H1 (cell line): ENCODE measurements around the gene NUP88. TPM values are rescaled to one million over a fixed set of nuclear protein-coding genes. Genes with fewer than 3 reads are reported as not detected.

Source experiments
- CTCF ChIA-PET: fragments of 300-600 bp; sonication (Branson Sonifier 250); formaldehyde crosslinking; loops from one replicate; lab custom pipeline; 2021; ENCODE audit not compliant: partially characterized antibody; lab: Charles Lee
- POLR2A ChIA-PET: fragments of 300-600 bp; sonication (Branson Sonifier 250); formaldehyde crosslinking; loops from one replicate; lab custom pipeline; 2021; ENCODE audit warnings: inconsistent platforms; ENCODE audit not compliant: partially characterized antibody; lab: Charles Lee
- DNase-seq, 2 experiments: peaks; one replicate each; pipeline versions ENCODE4 v3.0.0 to v3.0.0-alpha.2; 2010 to 2022; ENCODE audit warnings: low spot score in 2 of 2, low read depth in 1 of 2, mixed read lengths in 1 of 2
- FAIRE-seq: peaks from 2 replicates; lab custom pipeline; 2011; peaks lifted over from hg19 to GRCh38; lab: Jason Lieb, UNC
- H2AFZ ChIP-seq: 2 replicates; pipeline ENCODE4 v1.8.1; 2012; ENCODE audit warnings: low read length, inconsistent platforms
- H2AK5ac ChIP-seq: 2 replicates; pipeline ENCODE4 v1.6.1; 2013; ENCODE audit warnings: low read depth, low read length
- H2BK120ac ChIP-seq: replicated peaks from 2 replicates; pipeline ENCODE3; 2013; ENCODE audit warnings: low read depth, low read length, inconsistent platforms
- H2BK12ac ChIP-seq: 2 replicates; pipeline ENCODE4 v1.6.1; 2013; ENCODE audit warnings: low read depth, low read length
- H2BK15ac ChIP-seq: 2 replicates; pipeline ENCODE4 v1.6.1; 2013; ENCODE audit warnings: low read length
- H2BK20ac ChIP-seq: 2 replicates; pipeline ENCODE4 v1.6.1; 2013; ENCODE audit warnings: low read length
- H2BK5ac ChIP-seq: 2 replicates; pipeline ENCODE4 v1.6.1; 2013; ENCODE audit warnings: low read depth, low read length
- H3K14ac ChIP-seq: 2 replicates; pipeline ENCODE4 v1.6.1; 2013; ENCODE audit warnings: inconsistent platforms; ENCODE audit not compliant: insufficient read length
- H3K18ac ChIP-seq: 2 replicates; pipeline ENCODE4 v1.6.1; 2013; ENCODE audit warnings: low read length; ENCODE audit errors: extremely low read depth
- H3K23ac ChIP-seq: 2 replicates; pipeline ENCODE4 v1.6.1; 2013; ENCODE audit warnings: inconsistent platforms; ENCODE audit not compliant: insufficient read length
- H3K23me2 ChIP-seq: 2 replicates; pipeline ENCODE4 v1.6.1; 2013; ENCODE audit warnings: low read depth, low read length
- H3K27ac ChIP-seq: 2 replicates; pipeline ENCODE4 v1.6.1; 2011; ENCODE audit warnings: low read depth, low read length, inconsistent platforms
- H3K27me3 ChIP-seq, 4 experiments: replicated peaks in 1 of 4; 1 replicate in 1 of 4; 2 replicates in 3 of 4; pipeline versions ENCODE4 v1.6.1 to v1.8.1; 2011 to 2013; ENCODE audit warnings: low read length in 3 of 4, mild to moderate bottlenecking in 3 of 4, inconsistent platforms in 2 of 4, mixed read lengths in 2 of 4, moderate library complexity in 1 of 4; ENCODE audit not compliant: control insufficient read depth in 3 of 4, insufficient read depth in 3 of 4; ENCODE audit errors: extremely low read depth in 1 of 4
- H3K36me3 ChIP-seq, 4 experiments: 2 replicates each; pipeline versions ENCODE4 v1.6.1 to v1.8.1; 2011 to 2013; ENCODE audit warnings: mild to moderate bottlenecking in 4 of 4, low read length in 3 of 4, moderate library complexity in 2 of 4, control low read depth in 1 of 4, inconsistent platforms in 1 of 4; ENCODE audit not compliant: insufficient read depth in 4 of 4, control insufficient read depth in 2 of 4
- H3K4ac ChIP-seq: replicated peaks from 2 replicates; pipeline ENCODE3; 2013; ENCODE audit warnings: low read length, low read depth, mixed read lengths, inconsistent platforms; ENCODE audit not compliant: insufficient read length
- H3K4me1 ChIP-seq, 4 experiments: replicated peaks in 1 of 4; 1 replicate in 1 of 4; 2 replicates in 3 of 4; pipeline versions ENCODE4 v1.6.1 to v1.8.1; 2011 to 2013; ENCODE audit warnings: low read length in 3 of 4, inconsistent platforms in 2 of 4, mixed read lengths in 1 of 4; ENCODE audit not compliant: insufficient read depth in 4 of 4, control insufficient read depth in 3 of 4
- H3K4me2 ChIP-seq, 2 experiments: 2 replicates each; pipeline versions ENCODE4 v1.6.1 to v1.8.1; 2011 to 2013; ENCODE audit warnings: low read depth in 2 of 2, low read length in 2 of 2, control low read depth in 1 of 2, inconsistent platforms in 1 of 2, mild to moderate bottlenecking in 1 of 2; ENCODE audit not compliant: insufficient read depth in 1 of 2
- H3K4me3 ChIP-seq, 4 experiments: fragments of 200-600, 300-600 bp in 1 of 4; sonication (generic), shearing (Covaris generic), sonication (Bioruptor Twin) in 1 of 4; 2 replicates each; pipeline versions ENCODE4 v1.5.1 to v1.8.1; 2011 to 2016; ENCODE audit warnings: low read length in 4 of 4, low read depth in 3 of 4, control low read depth in 2 of 4, inconsistent platforms in 2 of 4, mild to moderate bottlenecking in 2 of 4, mixed read lengths in 1 of 4, moderate library complexity in 1 of 4; ENCODE audit not compliant: insufficient read depth in 2 of 4; ENCODE audit errors: extremely low read depth in 1 of 4
- H3K56ac ChIP-seq: replicated peaks from 2 replicates; pipeline ENCODE3; 2013; ENCODE audit warnings: low read depth, mild to moderate bottlenecking, mixed read lengths, low read length, inconsistent platforms; ENCODE audit not compliant: insufficient read length
- H3K79me1 ChIP-seq: 2 replicates; pipeline ENCODE4 v1.6.1; 2013; ENCODE audit warnings: low read depth, low read length, control low read depth
- H3K79me2 ChIP-seq, 2 experiments: 2 replicates each; pipeline versions ENCODE4 v1.6.1 to v1.8.1; 2012 to 2013; ENCODE audit warnings: low read length in 2 of 2, mild to moderate bottlenecking in 2 of 2, inconsistent platforms in 1 of 2; ENCODE audit not compliant: insufficient read depth in 2 of 2, control insufficient read depth in 1 of 2
- H3K9ac ChIP-seq, 4 experiments: replicated peaks in 1 of 4; 1 replicate in 1 of 4; 2 replicates in 3 of 4; pipeline versions ENCODE4 v1.6.1 to v1.8.1; 2011 to 2013; ENCODE audit warnings: low read depth in 3 of 4, low read length in 3 of 4, control low read depth in 2 of 4, mild to moderate bottlenecking in 2 of 4, moderate library complexity in 2 of 4, inconsistent platforms in 1 of 4; ENCODE audit errors: extremely low read depth in 1 of 4
- H3K9me3 ChIP-seq, 2 experiments: 2 replicates each; pipeline versions ENCODE4 v1.6.1 to v1.8.1; 2012 to 2013; ENCODE audit warnings: mild to moderate bottlenecking in 2 of 2, moderate library complexity in 2 of 2, control low read depth in 1 of 2, inconsistent platforms in 1 of 2, low read depth in 1 of 2, low read length in 1 of 2, mixed read lengths in 1 of 2; ENCODE audit not compliant: insufficient read depth in 2 of 2
- H4K20me1 ChIP-seq, 2 experiments: replicated peaks in 1 of 2; 2 replicates each; pipeline versions ENCODE3 to v1.8.1; 2011 to 2013; ENCODE audit warnings: inconsistent platforms in 2 of 2, low read length in 2 of 2, mild to moderate bottlenecking in 1 of 2; ENCODE audit not compliant: insufficient read depth in 2 of 2, control insufficient read depth in 1 of 2
- H4K5ac ChIP-seq: 2 replicates; pipeline ENCODE4 v1.6.1; 2013; ENCODE audit warnings: low read length, low read depth, mixed read lengths, inconsistent platforms; ENCODE audit not compliant: insufficient read length
- H4K8ac ChIP-seq: 2 replicates; pipeline ENCODE4 v1.8.0; 2013; ENCODE audit warnings: mild to moderate bottlenecking, moderate library complexity, low read length, inconsistent platforms; ENCODE audit not compliant: insufficient read depth; ENCODE audit errors: extremely low read depth
- H4K91ac ChIP-seq: replicated peaks from 2 replicates; pipeline ENCODE3; 2013; ENCODE audit warnings: low read length, mixed read lengths, inconsistent platforms; ENCODE audit not compliant: insufficient read length
- CBX8 ChIP-seq: fragments of 300-800, 300-1000 bp; sonication (generic); IDR thresholded peaks from 2 replicates; pipeline ENCODE4 v1.7.1; 2016; ENCODE audit warnings: low read depth, low read length, borderline replicate concordance
- EP300 ChIP-seq, 2 experiments: IDR thresholded peaks; 1 replicate in 1 of 2; 2 replicates in 1 of 2; pipeline ENCODE4 v1.6.1; 2011 to 2012; ENCODE audit warnings: low read depth in 2 of 2, low read length in 2 of 2, mild to moderate bottlenecking in 2 of 2, borderline replicate concordance in 1 of 2, inconsistent platforms in 1 of 2, moderate library complexity in 1 of 2
- WGBS, 2 experiments: shearing (Covaris generic) in 1 of 2; methylation state at CpG; one replicate each; pipeline versions ENCODE4 v1.1.6 to v1.1.7; 2013 to 2015; ENCODE audit warnings: low lambda C conversion rate in 2 of 2, mixed read lengths in 2 of 2, inconsistent platforms in 1 of 2, low coverage in 1 of 2, missing lambda C conversion rate in 1 of 2; ENCODE audit not compliant: insufficient replicate concordance in 2 of 2, insufficient coverage in 1 of 2, insufficient read length in 1 of 2; ENCODE audit errors: extremely low coverage in 1 of 2, missing lambda C conversion rate in 1 of 2; 5-methylcytosine and 5-hydroxymethylcytosine counted together
- polyA plus RNA-seq, 7 experiments: library from polyadenylated mRNA; depleted of rRNA in 3 of 7; stranded (reverse) in 5 of 7; unstranded in 2 of 7; fragments of >200 nt in 5 of 7; fragments of 200-250 nt in 2 of 7; gene quantifications; 1 replicate in 5 of 7; 2 replicates in 1 of 7; 4 replicates in 1 of 7; pipeline versions ENCODE4 v1.2.1 to v1.2.3, GENCODE V29; 2011 to 2013; ENCODE audit warnings: missing spikeins in 2 of 7, mixed read lengths in 2 of 7
- total RNA-seq: library from RNA; stranded (reverse); fragmentation: NEBNext Ultra II Directional; extraction: Animal tissue kit (Norgen Biotek cat#: 25700); gene quantifications from 2 replicates; pipeline ENCODE4 v1.2.1, GENCODE V29; 2021

Gene NUP88
- total and polyA plus RNA-seq, 2 of the 8 experiments (the other 6 are each of a cell fraction or from before 2014, with no cell fraction given), result 77.4 to 105 TPM

DNA sequence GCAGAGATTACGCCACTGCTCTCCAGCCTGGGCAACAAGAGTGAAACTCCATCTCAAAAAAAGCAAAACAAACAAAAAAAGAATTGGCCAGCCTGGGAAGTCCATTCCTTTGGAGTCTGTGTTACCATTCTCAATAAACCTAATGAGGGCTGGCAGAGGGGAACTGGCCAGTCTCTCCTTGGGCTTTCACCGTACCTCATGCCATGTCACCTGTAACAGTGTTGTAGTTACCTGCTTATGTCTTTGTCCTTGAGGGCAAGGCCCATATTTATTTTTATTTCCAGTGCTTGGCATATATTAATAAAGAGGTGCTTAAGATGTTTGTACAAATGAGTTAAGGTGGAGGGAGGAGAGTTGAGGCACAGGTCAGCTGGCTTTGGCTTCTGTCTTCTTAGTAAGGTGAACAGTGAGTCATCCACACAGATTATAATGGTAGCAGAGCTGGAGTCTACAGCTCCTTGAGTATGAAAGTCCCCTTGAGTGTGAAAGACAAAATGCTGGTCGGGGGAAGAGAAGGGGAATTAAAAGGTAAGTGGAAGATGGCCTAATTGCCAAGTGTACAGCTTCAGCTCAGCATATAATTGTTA, 11.0 kb upstream of the NUP88 start:
- Histone ChIP-seq H3K36me3 (peaks cover 37 to 89% (median 84%) of the 10 kb centered on the region in 4 experiments), H2BK20ac (no peak overlapping the region), H3K27me3 (no peaks in the 10 kb centered on the region), H3K18ac (no peak overlapping the region), H3K14ac (no peak overlapping the region), H2BK12ac (no peak overlapping the region), H3K4me3 (no peak overlapping the region), H4K8ac (no peak overlapping the region), H3K9me3 (no peaks in the 10 kb centered on the region), H3K79me2 (peaks cover 3 to 9% of the 10 kb centered on the region in 2 experiments; a peak in 2 of 4 replicates), H3K27ac (no peak overlapping the region), H3K79me1 (peaks cover 7% of the 10 kb centered on the region; the same call in 1 of the 2 replicates), H2BK5ac (no peak overlapping the region), H4K20me1 (peaks cover 6 to 21% of the 10 kb centered on the region in 2 experiments), H3K56ac (no peak overlapping the region), H4K91ac (no peak overlapping the region), H2AFZ (no peak overlapping the region), H2BK120ac (no peak overlapping the region), H3K23ac (no peak overlapping the region), H2AK5ac (no peak overlapping the region), H3K4me1 (no peaks in the 10 kb centered on the region), H2BK15ac (no peak overlapping the region), H3K4me2 (no peak overlapping the region), H4K5ac (no peak overlapping the region), H3K23me2 (no peaks in the 10 kb centered on the region), H3K4ac (no peak overlapping the region), H3K9ac (no peak overlapping the region)
- no peak for FAIRE-seq
- no peak for DNase-seq
- WGBS, 2 experiments, result 87% methylated on average over 3 of the region's 3 CpGs; no CpG with 5 or more reads in 1 of the 2 experiments
- ChIA-PET POLR2A (interaction anchor here (0.6 to 21.2 kb wide), 11 partner anchors 2 to 742 kb away, joined by 3 to 228 read pairs (median 6); partner anchors contain the start of genes C1QBP, DERL2, MIS12 and NUP88), CTCF (interaction anchor here (0.7 to 3.1 kb wide), 12 partner anchors 8 to 109 kb away, joined by 3 to 18 read pairs (median 4); partner anchors contain the start of genes C1QBP and NUP88)
- no peak for TF ChIP-seq CBX8
- no peak for TF ChIP-seq EP300 (IDR thresholded peaks at IDR 0.05; ENCODE audit: borderline replicate concordance in 1 of 2, low read depth in 2 of 2, low read length in 2 of 2)
